Mucosa of stomach (tissue), 1 donor: ENCODE data around the gene UHRF2.

Experiments
- H3K27me3 ChIP-seq: one replicate; pipeline ENCODE4 v1.7.0; 2013; ENCODE audit warnings: mild to moderate bottlenecking, low read length; ENCODE audit not compliant: control insufficient read depth, insufficient read depth
- H3K36me3 ChIP-seq: one replicate; pipeline ENCODE4 v1.7.0; 2013; ENCODE audit warnings: low read length; ENCODE audit not compliant: control insufficient read depth, insufficient read depth
- H3K4me1 ChIP-seq: one replicate; pipeline ENCODE4 v1.7.0; 2013; ENCODE audit warnings: mild to moderate bottlenecking, low read length; ENCODE audit not compliant: control insufficient read depth, insufficient read depth
- H3K4me3 ChIP-seq: one replicate; pipeline ENCODE4 v1.7.0; 2013; ENCODE audit warnings: low read length
- H3K9ac ChIP-seq: one replicate; pipeline ENCODE4 v1.7.0; 2013; ENCODE audit warnings: mild to moderate bottlenecking, low read length, moderate library complexity
- H3K9me3 ChIP-seq: one replicate; pipeline ENCODE4 v1.7.0; 2013; ENCODE audit warnings: mild to moderate bottlenecking, low read length, moderate library complexity; ENCODE audit not compliant: control insufficient read depth
- donor health status: Pancreatic carcinoma.

Gene UHRF2

DNA sequence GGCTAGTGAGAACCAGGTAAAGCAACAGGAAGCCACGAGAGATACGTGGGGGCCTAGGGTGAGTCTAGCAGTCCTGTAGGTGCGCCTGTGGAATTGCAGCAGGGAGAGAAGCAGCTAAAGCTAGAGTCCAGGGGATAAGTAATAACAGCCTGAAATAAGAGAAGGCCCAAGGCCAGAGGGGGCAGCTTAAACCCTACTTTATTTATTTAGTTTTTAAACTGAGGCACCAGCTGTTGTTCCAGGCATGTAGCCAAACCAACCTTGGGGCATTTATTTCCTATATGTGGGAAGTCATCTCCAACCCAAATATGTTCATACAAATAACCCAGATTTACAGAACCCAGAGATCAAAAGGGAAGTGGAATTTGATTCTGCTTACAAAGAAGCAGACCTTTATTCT is 139.0 kb downstream of the UHRF2 start:
- Histone ChIP-seq H3K4me1 (no peaks in the 10 kb centered on the region), H3K9ac (no peak overlapping the region), H3K9me3 (no peaks in the 10 kb centered on the region), H3K36me3 (no peaks in the 10 kb centered on the region), H3K4me3 (no peak overlapping the region), H3K27me3 (no peaks in the 10 kb centered on the region)

- no peaks in the 10 kb centered on the region for H3K27me3 ChIP-seq
- no peaks in the 10 kb centered on the region for H3K9me3 ChIP-seq
- no peaks in the 10 kb centered on the region for H3K4me1 ChIP-seq
- no peak overlapping the region for H3K4me3 ChIP-seq
- H3K36me3 ChIP-seq = no peaks in the 10 kb centered on the region
- H3K9ac ChIP-seq = no peak overlapping the region
Measured at GRCh38 chr9:6552498-6553121, 139.6 kb downstream of the UHRF2 start.

DNA sequence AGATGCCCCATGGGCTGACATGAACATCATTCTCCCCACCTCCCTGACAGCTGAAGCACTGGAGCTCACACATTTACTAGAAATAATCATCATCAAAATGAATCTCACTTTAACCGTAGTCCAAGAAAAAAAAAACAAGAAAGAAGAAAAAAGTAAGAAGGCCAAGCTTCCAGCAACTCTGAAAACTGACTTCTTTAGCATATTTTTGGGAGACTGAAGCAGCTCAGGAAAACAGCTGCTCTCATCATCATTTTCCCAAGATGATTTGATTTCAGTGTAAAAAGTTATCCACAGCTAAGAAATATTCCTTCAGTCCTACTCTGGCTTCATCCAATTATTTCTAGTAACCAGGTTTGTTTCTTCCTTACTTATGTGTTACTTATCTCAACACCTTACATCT is 140.9 kb downstream of the UHRF2 start:
- H3K9me3 ChIP-seq = no peaks in the 10 kb centered on the region
- no peaks in the 10 kb centered on the region for H3K27me3 ChIP-seq
- no peaks in the 10 kb centered on the region for H3K4me1 ChIP-seq
- H3K4me3 ChIP-seq = no peak overlapping the region
- H3K36me3 ChIP-seq = no peaks in the 10 kb centered on the region
- no peak overlapping the region for H3K9ac ChIP-seq
